ENCODE data around the gene NUFIP2.
"Not testable (repeated sequence)": the region's sequence is repeated elsewhere in the genome, so short reads cannot be mapped to it uniquely, and the experiment has no call there.

Gene NUFIP2, protein sequence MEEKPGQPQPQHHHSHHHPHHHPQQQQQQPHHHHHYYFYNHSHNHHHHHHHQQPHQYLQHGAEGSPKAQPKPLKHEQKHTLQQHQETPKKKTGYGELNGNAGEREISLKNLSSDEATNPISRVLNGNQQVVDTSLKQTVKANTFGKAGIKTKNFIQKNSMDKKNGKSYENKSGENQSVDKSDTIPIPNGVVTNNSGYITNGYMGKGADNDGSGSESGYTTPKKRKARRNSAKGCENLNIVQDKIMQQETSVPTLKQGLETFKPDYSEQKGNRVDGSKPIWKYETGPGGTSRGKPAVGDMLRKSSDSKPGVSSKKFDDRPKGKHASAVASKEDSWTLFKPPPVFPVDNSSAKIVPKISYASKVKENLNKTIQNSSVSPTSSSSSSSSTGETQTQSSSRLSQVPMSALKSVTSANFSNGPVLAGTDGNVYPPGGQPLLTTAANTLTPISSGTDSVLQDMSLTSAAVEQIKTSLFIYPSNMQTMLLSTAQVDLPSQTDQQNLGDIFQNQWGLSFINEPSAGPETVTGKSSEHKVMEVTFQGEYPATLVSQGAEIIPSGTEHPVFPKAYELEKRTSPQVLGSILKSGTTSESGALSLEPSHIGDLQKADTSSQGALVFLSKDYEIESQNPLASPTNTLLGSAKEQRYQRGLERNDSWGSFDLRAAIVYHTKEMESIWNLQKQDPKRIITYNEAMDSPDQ

GRCh38 chr17:29293890-29294579, at the start of gene NUFIP2:
NUFIP2 (minus strand) TSS chr17:29294148; CDS start chr17:29294059, 89 bp downstream.
- DNase-seq = peak; percentile 99 to 100

GRCh38 chr17:29342158-29342765, 48.3 kb upstream of the NUFIP2 start:
- peak; percentile 14 to 22 for DNase-seq

DNA sequence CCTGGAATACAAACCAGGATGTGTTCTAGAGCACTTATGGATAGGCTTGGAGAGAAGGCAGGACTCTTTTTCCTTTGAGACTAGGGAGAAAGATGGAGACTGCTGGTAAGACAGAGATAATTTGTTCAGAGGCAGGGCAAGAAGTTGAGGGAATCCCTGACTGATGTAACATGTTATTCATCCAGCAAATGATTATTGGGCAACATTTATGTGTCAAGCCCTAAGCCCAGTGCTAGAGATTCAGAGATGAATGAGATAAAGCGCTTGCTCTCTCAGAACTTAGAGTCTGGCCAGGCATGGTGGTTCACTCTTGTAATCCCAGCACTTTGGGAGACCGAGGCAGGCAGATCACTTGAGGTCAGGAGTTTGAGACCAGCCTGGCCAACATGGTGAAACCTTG, 47.8 kb upstream of the NUFIP2 start:
- DNase-seq = peak; percentile 73 to 79

- not testable (repeated sequence) for DNase-seq
Observed at GRCh38 chr17:29339016-29339415, 45.1 kb upstream of the NUFIP2 start.

DNA sequence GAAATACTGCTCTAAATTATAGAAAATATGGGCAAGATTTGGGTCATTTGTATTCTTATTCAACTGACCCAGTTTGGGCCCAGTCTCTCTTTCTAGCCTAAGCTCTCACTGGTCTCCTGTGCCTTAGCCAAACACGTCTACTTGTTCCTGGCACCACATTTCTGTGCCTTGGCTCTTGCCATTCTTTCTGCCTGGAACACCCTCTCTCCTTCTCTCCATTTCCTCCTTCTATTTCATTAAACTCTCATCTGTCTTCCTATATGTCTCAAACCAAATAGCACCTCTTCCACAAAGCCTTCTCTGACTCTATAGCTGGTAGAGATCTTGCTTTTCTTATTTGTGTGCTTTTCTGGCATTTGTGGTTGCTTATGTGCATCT, 37.7 kb upstream of the NUFIP2 start:
- DNase-seq = no peak

DNA sequence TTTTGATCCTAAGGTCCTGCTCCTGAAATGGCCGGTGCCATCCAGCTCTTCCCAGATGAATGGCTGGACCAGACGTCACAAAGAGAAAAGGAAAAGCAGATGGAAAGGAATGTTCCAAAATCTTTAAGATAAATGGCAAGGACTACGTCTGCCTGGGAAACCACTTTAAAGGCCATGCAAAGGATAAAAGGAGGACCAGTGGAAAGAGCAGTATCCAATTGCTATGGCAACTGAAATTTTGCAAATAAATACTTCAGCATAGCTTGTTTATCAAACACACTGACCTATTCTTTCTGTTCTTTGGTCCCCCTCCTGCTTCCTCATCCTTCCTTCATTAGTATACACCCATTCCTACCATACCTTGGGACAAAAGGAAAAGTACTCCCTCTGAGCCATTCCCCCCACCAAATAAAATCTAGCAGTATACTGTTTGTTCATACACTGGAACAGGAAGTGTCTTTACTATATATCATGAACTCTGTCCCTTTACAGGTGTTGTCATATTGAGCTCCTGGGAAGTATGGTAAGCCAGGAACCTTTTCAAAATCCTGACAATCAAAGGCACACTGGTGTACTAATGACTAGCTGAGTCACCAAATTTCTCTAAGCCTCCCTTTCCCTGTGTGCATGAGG, 37.2 kb upstream of the NUFIP2 start:
- DNase-seq = no peak

- no peak for DNase-seq
Observed at GRCh38 chr17:29327412-29327811, 33.5 kb upstream of the NUFIP2 start.

GRCh38 chr17:29326023-29326813, 32.3 kb upstream of the NUFIP2 start:
- DNase-seq = no peak

DNA sequence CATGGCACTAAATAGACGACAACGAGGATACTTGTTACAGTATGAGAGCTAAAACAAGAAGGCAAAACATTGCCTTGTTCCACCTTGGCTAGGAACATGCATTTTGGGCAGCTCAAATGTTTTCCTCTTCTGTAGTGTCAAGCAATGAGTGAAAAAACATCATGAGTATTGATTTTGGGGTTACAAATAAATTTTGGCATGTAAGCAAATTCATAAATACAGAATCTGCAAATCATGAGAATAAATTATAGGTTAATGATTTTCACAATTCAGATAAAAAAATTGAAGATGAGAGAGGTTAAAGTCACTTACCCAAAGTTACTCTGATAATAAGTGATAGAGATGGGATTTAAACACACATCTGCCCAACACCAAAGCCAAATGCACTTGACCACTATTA, 28.4 kb upstream of the NUFIP2 start:
- DNase-seq = no peak

GRCh38 chr17:29303386-29303785, 9.4 kb upstream of the NUFIP2 start:
- no peak for DNase-seq

DNA sequence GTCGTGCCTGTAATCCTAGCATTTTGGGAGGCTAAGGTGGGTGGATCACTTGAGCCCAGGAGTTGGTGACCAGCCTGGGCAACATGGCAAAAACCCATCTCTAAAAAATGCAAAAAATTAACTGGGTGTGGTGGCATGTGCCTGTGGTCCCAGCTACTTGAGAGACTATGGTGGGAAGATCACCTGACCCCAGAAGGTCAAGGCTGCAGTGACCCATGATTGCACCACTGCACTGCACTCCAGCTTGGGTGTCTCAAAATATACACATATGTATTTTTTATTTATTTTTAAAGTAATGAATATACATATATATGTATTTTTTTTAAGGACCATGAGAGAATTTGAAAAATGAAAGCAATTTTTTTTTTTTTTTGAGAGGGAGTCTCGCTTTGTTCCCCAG, 5.1 kb upstream of the NUFIP2 start:
- DNase-seq = no peak

GRCh38 chr17:29295420-29295819, 1.5 kb upstream of the NUFIP2 start:
- no peak for DNase-seq

- no peak for DNase-seq
Observed at GRCh38 chr17:29294580-29294900, 592 bp upstream of the NUFIP2 start.

GRCh38 chr17:29292992-29293889, 707 bp downstream of the NUFIP2 start:
- peak; percentile 50 to 72 for DNase-seq

DNA sequence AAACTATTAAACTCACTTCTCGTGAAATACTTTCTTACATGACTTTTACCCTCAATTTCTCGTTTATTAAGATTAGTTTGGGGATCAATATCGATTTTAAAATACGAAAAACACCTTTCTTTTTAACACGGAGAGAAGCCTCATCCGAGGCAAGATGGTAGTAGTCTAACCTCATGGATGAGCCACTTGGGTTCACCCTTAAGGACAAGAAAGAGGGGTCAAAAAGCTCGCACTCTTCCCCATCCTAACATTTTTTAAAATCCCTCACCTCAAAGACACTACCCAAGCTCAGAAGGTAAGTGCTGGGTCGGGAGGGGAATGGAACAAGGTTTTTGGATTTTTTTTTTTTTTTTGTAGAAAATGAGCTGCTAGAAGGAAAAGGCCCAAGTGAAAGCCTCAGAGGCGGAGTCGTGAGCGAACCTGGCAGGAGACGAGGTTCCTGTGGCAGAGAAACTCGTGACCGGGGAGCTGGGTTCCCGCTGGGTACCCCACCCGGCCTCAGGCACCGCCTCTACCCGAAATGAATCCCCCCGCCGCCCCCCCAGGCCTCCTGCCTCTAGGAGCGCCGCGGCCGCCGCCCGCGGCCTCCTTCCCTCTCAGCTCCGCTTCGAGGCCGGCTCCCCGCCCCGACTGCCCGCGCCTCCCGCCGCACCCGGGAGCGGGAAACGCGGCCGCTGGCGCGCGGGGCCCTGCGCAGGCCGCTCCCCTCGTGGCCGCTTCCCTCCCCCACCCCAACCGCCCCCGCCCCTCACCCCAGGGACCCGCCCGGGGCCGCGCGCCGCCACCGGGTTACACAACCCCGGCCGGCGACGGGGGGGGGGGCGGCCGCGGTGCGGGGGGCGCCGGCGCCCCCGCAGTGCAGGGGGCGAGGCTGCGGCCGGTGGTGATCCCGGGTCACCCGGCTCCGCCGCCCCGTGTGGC, 1.6 kb downstream of the NUFIP2 start:
- DNase-seq = peak; percentile 27 to 51

GRCh38 chr17:29291163-29291752, 2.7 kb downstream of the NUFIP2 start:
- DNase-seq = peak; percentile 72 to 97

DNA sequence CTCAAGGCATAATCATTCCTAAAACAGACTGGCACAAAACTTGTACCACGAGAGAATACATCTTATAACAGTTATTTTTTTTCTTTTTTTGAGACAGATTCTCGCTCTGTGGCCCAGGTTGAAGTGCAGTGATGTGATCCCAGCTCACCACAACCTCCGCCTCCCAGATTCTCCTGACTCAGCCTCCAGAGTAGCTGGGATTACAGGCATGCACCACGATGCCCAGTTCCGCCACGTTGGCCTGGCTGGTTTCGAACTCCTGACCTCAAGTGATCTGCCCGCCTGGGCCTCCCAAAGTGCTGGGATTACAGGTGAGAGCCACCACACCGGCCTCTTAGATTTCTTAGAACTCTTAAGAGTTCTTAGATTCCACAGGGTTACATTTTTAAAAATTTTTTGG, 4.1 kb downstream of the NUFIP2 start:
- DNase-seq = no peak

- no peak for DNase-seq
Observed at GRCh38 chr17:29283961-29284360, 10.0 kb downstream of the NUFIP2 start.

- no peak for DNase-seq
Observed at GRCh38 chr17:29283496-29283895, 10.5 kb downstream of the NUFIP2 start.

Data from inflammatory macrophage treated with lipopolysaccharide for 1 hour (primary cell).